GM19372 (cell line): ENCODE data around the gene SOCS1.
A peak's percentile ranks its signal among the peaks of the same experiment; 100 is the strongest.

Source experiments
- ATAC-seq: cut with Tn5 transposase; IDR thresholded peaks from one replicate; pipeline ENCODE4 v1.9.1; 2021; ENCODE audit warnings: mild to moderate bottlenecking, low read depth, moderate library complexity; ENCODE audit not compliant: unreplicated experiment

Gene SOCS1

GRCh38 chr16:11263737-11264136, 7.7 kb upstream of the SOCS1 start:
- ATAC-seq: no peak

GRCh38 chr16:11262915-11263314, 6.9 kb upstream of the SOCS1 start:
- no peak for ATAC-seq

- no peak for ATAC-seq
Observed at GRCh38 chr16:11260596-11260966, 4.6 kb upstream of the SOCS1 start.

- ATAC-seq: no peak
Observed at GRCh38 chr16:11259655-11260595, 3.9 kb upstream of the SOCS1 start.

- no peak for ATAC-seq
Observed at GRCh38 chr16:11258553-11259492, 2.8 kb upstream of the SOCS1 start.

GRCh38 chr16:11257131-11257938, 1.3 kb upstream of the SOCS1 start:
- ATAC-seq: no peak

- ATAC-seq: no peak
Observed at GRCh38 chr16:11256661-11257130, 692 bp upstream of the SOCS1 start.

GRCh38 chr16:11254913-11255736, 879 bp downstream of the SOCS1 start:
- peak; percentile 0 for ATAC-seq

GRCh38 chr16:11253995-11254912, 1.8 kb downstream of the SOCS1 start:
- no peak for ATAC-seq

GRCh38 chr16:11253009-11253994, 2.7 kb downstream of the SOCS1 start:
- no peak for ATAC-seq

GRCh38 chr16:11252482-11252931, 3.5 kb downstream of the SOCS1 start:
- ATAC-seq: no peak

GRCh38 chr16:11251525-11252481, 4.2 kb downstream of the SOCS1 start:
- no peak for ATAC-seq

GRCh38 chr16:11250786-11251524, 5.0 kb downstream of the SOCS1 start:
- no peak for ATAC-seq

GRCh38 chr16:11250091-11250785, 5.8 kb downstream of the SOCS1 start:
- no peak for ATAC-seq
